Esophagus squamous epithelium (tissue), 4 donors: Measurements from ENCODE around the gene KIAA1671.

Source experiments
- POLR2A ChIP-seq, 4 donors: fragments of 450-650 bp; IDR thresholded peaks; one replicate each; pipeline ENCODE4 v1.6.1; 2017; ENCODE audit warnings: antibody characterized with exemption in 4 of 4, mild to moderate bottlenecking in 4 of 4, moderate library complexity in 3 of 4
- TF ChIP-seq, protein P1 (sequence below), 6 experiments: fragments of 450-650 bp in 4 of 6; fragments of 200-600 bp in 2 of 6; sonication (generic) in 2 of 6; IDR thresholded peaks; one replicate each; pipeline ENCODE4 v1.5.1; 2016 to 2019; ENCODE audit warnings: antibody characterized with exemption in 6 of 6, mild to moderate bottlenecking in 4 of 6, moderate library complexity in 4 of 6

GRCh38 chr22:25110846-25111578 lies 158.5 kb downstream of the KIAA1671 start:
- no peak for TF ChIP-seq POLR2A (IDR thresholded peaks at IDR 0.05)
- TF ChIP-seq, protein P1, sequence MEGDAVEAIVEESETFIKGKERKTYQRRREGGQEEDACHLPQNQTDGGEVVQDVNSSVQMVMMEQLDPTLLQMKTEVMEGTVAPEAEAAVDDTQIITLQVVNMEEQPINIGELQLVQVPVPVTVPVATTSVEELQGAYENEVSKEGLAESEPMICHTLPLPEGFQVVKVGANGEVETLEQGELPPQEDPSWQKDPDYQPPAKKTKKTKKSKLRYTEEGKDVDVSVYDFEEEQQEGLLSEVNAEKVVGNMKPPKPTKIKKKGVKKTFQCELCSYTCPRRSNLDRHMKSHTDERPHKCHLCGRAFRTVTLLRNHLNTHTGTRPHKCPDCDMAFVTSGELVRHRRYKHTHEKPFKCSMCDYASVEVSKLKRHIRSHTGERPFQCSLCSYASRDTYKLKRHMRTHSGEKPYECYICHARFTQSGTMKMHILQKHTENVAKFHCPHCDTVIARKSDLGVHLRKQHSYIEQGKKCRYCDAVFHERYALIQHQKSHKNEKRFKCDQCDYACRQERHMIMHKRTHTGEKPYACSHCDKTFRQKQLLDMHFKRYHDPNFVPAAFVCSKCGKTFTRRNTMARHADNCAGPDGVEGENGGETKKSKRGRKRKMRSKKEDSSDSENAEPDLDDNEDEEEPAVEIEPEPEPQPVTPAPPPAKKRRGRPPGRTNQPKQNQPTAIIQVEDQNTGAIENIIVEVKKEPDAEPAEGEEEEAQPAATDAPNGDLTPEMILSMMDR (IDR thresholded peaks at IDR 0.05) = peak; percentile 28 to 65 (median 53)
